Measurements from ENCODE around the gene CLEC16A. TPM values are rescaled to one million over a fixed set of nuclear protein-coding genes. Genes with fewer than 3 reads are reported as not detected.
A peak's percentile ranks its signal among the peaks of the same experiment; 100 is the strongest.

The CLEC16A gene
- total and polyA plus RNA-seq, 9 of the 15 experiments (the other 6 are each of a cell fraction or from before 2014, with no cell fraction given) = 1.00 to 22.3 (median 10.0) TPM

DNA sequence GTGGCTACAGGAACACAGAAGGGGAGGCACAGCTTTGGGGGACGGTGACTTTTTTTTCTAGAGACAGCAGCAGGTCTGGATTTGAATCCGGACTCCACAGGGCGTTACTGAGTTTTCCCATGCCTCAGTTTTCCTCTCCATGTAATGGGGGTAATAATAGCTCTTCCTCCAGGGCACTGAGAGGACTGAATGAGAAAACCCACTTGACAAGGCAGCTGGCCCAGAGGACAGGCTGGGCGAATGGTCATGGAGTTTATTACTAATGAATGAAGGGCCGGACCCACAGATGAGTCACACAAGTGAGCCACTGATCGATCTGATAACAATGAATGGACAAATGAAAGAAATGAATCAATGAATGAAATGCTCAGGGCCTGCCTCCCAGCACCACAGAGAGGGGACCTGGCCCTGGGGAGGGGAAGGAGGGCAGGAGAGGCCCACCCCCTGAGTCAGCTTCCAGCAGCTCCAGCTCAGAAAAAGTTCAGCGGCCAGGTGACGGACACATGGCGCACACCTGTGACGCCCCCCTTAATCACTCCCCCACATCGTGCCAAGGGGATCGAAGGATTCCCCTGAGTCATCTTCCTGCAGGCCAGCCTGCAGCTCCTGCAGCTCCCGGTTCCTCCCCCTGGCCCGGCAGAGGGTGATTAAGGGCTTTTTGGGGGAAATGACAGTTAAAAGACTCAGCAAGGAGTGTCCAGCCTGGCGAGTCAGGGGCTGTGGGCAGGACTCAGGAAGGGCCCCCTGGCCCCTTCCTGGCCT lies 257.3 kb downstream of the CLEC16A start (continued):
- TF ChIP-seq, protein P1, sequence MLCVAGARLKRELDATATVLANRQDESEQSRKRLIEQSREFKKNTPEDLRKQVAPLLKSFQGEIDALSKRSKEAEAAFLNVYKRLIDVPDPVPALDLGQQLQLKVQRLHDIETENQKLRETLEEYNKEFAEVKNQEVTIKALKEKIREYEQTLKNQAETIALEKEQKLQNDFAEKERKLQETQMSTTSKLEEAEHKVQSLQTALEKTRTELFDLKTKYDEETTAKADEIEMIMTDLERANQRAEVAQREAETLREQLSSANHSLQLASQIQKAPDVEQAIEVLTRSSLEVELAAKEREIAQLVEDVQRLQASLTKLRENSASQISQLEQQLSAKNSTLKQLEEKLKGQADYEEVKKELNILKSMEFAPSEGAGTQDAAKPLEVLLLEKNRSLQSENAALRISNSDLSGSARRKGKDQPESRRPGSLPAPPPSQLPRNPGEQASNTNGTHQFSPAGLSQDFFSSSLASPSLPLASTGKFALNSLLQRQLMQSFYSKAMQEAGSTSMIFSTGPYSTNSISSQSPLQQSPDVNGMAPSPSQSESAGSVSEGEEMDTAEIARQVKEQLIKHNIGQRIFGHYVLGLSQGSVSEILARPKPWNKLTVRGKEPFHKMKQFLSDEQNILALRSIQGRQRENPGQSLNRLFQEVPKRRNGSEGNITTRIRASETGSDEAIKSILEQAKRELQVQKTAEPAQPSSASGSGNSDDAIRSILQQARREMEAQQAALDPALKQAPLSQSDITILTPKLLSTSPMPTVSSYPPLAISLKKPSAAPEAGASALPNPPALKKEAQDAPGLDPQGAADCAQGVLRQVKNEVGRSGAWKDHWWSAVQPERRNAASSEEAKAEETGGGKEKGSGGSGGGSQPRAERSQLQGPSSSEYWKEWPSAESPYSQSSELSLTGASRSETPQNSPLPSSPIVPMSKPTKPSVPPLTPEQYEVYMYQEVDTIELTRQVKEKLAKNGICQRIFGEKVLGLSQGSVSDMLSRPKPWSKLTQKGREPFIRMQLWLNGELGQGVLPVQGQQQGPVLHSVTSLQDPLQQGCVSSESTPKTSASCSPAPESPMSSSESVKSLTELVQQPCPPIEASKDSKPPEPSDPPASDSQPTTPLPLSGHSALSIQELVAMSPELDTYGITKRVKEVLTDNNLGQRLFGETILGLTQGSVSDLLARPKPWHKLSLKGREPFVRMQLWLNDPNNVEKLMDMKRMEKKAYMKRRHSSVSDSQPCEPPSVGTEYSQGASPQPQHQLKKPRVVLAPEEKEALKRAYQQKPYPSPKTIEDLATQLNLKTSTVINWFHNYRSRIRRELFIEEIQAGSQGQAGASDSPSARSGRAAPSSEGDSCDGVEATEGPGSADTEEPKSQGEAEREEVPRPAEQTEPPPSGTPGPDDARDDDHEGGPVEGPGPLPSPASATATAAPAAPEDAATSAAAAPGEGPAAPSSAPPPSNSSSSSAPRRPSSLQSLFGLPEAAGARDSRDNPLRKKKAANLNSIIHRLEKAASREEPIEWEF (CRISPR knock-in tag; IDR thresholded peaks at IDR 0.05) = peak; percentile 76; the same call in 1 of the 2 replicates
- TF ChIP-seq CBFB (CRISPR knock-in tag; IDR thresholded peaks at IDR 0.05) = no peak
- TF ChIP-seq CREBBP (IDR thresholded peaks at IDR 0.05; ENCODE audit: low read depth, low read length) = no peak
- no peak for TF ChIP-seq BDP1 (IDR thresholded peaks at IDR 0.05; ENCODE audit: insufficient read depth, insufficient read length)
- peak; percentile 74 for TF ChIP-seq CHD4 (IDR thresholded peaks at IDR 0.05; ENCODE audit: insufficient read depth, insufficient replicate concordance, low read depth, low read length, poor library complexity, severe bottlenecking)
- TF ChIP-seq SIRT6 (IDR thresholded peaks at IDR 0.05; ENCODE audit: low read depth, low read length) = no peak
- TF ChIP-seq, protein P2, sequence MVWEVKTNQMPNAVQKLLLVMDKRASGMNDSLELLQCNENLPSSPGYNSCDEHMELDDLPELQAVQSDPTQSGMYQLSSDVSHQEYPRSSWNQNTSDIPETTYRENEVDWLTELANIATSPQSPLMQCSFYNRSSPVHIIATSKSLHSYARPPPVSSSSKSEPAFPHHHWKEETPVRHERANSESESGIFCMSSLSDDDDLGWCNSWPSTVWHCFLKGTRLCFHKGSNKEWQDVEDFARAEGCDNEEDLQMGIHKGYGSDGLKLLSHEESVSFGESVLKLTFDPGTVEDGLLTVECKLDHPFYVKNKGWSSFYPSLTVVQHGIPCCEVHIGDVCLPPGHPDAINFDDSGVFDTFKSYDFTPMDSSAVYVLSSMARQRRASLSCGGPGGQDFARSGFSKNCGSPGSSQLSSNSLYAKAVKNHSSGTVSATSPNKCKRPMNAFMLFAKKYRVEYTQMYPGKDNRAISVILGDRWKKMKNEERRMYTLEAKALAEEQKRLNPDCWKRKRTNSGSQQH (CRISPR knock-in tag; IDR thresholded peaks at IDR 0.05) = peak; percentile 77; the same call in 1 of the 2 replicates
- no peak for TF ChIP-seq FUS (optimal IDR thresholded peaks at IDR 0.05; ENCODE audit: low read depth, low read length)
- TF ChIP-seq ZNF384 (IDR thresholded peaks at IDR 0.05; ENCODE audit: low read depth, low read length) = no peak
- TF ChIP-seq HOXB6 (CRISPR knock-in tag; IDR thresholded peaks at IDR 0.05; ENCODE audit: borderline replicate concordance) = no peak
- TF ChIP-seq, protein P3, sequence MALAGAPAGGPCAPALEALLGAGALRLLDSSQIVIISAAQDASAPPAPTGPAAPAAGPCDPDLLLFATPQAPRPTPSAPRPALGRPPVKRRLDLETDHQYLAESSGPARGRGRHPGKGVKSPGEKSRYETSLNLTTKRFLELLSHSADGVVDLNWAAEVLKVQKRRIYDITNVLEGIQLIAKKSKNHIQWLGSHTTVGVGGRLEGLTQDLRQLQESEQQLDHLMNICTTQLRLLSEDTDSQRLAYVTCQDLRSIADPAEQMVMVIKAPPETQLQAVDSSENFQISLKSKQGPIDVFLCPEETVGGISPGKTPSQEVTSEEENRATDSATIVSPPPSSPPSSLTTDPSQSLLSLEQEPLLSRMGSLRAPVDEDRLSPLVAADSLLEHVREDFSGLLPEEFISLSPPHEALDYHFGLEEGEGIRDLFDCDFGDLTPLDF (CRISPR knock-in tag; IDR thresholded peaks at IDR 0.05) = no peak
- TF ChIP-seq RAD21 (CRISPR knock-in tag; conservative IDR thresholded peaks at IDR 0.05 in 1 of 2, IDR thresholded peaks at IDR 0.05 in 1 of 2) = peak in 1 of 2 experiments; percentile 12; a peak in 1 of 4 replicates
- TF ChIP-seq ZNF696 (CRISPR knock-in tag; conservative IDR thresholded peaks at IDR 0.05) = no peak
- peak; percentile 87 for TF ChIP-seq EGR1 (conservative IDR thresholded peaks at IDR 0.05)
- peak; percentile 30; the same call in 1 of the 2 replicates for TF ChIP-seq TAL1 (IDR thresholded peaks at IDR 0.05)
- peak; percentile 51 for TF ChIP-seq TCF3 (CRISPR knock-in tag; IDR thresholded peaks at IDR 0.05)
- TF ChIP-seq ZNF408 (CRISPR knock-in tag; IDR thresholded peaks at IDR 0.05; ENCODE audit: low read depth) = no peak
- TF ChIP-seq, protein P4, sequence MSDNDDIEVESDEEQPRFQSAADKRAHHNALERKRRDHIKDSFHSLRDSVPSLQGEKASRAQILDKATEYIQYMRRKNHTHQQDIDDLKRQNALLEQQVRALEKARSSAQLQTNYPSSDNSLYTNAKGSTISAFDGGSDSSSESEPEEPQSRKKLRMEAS (CRISPR knock-in tag; IDR thresholded peaks at IDR 0.05) = 0 out of 2 replicates have a peak, but pooled peaks have one; percentile 64

All from K562 (cell line).